Peyer's patch (tissue), 4 donors: ENCODE data around the gene UPF2.

ENCODE experiments used
- POLR2A ChIP-seq, 2 donors: fragments of 450-650 bp; IDR thresholded peaks; one replicate each; pipeline ENCODE4 v1.5.1; 2017; ENCODE audit warnings: antibody characterized with exemption in 2 of 2, mild to moderate bottlenecking in 2 of 2, moderate library complexity in 2 of 2
- TF ChIP-seq, protein P1 (sequence below), 6 experiments: fragments of 450-650 bp in 4 of 6; fragments of 200-600 bp in 2 of 6; sonication (generic) in 1 of 6; IDR thresholded peaks; one replicate each; pipeline ENCODE4 v1.5.1; 2017 to 2019; ENCODE audit warnings: antibody characterized with exemption in 6 of 6, mild to moderate bottlenecking in 3 of 6, moderate library complexity in 1 of 6

DNA sequence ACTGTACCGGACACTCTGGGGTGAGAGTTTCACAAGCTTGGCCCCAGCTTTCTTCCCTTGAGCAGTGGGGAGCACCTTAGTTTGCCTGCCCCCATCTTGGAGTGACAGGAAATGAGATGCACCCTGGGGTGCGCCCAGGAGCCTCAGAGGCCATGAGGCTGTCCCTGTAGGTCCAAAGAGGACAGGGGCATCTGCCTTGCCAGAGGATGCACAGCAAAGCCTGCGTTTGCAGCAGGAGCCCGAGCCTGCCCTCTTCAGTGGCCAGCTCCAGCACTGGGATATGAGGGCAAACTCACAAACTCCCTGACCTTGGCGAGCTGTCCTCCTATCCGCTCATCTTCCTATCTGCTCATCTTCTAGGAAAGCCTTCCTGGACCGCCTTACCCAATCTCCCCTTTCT lies 140.0 kb downstream of the UPF2 start:
- TF ChIP-seq, protein P1, sequence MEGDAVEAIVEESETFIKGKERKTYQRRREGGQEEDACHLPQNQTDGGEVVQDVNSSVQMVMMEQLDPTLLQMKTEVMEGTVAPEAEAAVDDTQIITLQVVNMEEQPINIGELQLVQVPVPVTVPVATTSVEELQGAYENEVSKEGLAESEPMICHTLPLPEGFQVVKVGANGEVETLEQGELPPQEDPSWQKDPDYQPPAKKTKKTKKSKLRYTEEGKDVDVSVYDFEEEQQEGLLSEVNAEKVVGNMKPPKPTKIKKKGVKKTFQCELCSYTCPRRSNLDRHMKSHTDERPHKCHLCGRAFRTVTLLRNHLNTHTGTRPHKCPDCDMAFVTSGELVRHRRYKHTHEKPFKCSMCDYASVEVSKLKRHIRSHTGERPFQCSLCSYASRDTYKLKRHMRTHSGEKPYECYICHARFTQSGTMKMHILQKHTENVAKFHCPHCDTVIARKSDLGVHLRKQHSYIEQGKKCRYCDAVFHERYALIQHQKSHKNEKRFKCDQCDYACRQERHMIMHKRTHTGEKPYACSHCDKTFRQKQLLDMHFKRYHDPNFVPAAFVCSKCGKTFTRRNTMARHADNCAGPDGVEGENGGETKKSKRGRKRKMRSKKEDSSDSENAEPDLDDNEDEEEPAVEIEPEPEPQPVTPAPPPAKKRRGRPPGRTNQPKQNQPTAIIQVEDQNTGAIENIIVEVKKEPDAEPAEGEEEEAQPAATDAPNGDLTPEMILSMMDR (IDR thresholded peaks at IDR 0.05): no peak
- no peak for TF ChIP-seq POLR2A (IDR thresholded peaks at IDR 0.05)
